IPS-NIHi7 (cell line): ENCODE data around the gene GART.
"Not testable (repeated sequence)": the region's sequence is repeated elsewhere in the genome, so short reads cannot be mapped to it uniquely, and the experiment has no call there.

Experiments used
- DNase-seq: peaks from one replicate; pipeline ENCODE4 v3.0.0; 2012; ENCODE audit warnings: mixed read lengths; ENCODE audit errors: extremely low spot score

Gene GART

GRCh38 chr21:33541756-33542639 is at the start of gene GART:
TSS of gene GART (minus strand) at chr21:33542117. CDS start at chr21:33539315, 2,802 bp downstream.
- peak; percentile 87 for DNase-seq

DNA sequence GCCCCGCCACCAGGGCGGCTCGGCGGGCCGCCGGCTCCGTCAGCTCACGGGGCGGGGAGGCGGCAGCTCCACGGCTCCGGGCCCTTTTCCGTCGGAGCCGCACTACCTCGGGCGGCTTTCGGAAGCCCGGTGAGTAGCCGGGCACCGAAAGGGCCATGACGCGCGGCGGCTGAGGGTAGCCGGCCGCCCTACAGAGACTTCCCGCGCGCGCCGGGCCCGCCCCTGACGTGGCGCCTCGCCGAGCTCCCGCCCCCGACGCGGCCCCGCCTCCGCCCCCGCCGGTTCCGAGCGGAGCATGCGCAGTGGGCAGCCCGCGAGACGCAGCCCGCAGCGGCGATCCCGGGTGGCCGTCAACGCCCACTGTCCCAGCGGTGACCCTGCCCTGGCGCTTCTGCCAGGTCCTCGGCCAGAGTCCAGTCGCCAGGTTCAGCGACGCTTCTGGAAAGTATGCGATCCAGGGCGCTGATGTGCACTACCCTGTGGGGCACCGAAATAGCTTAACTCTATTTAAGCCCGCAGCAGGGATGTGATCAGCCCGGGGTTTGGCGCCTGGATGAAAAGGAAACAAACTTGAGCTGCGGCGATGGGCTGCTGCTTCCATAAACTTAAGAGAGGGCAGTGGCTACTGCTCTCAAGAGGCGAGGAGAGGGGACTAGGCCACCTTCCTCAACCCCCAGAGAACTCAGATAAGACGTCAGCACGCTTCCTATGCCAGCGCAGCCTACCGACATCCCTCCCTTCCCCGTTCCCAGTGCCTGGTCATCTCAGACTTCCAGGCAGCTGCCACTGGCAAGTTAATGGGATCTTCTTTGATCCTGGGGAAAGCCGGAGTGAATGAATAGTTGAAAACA is 46.8 kb upstream of the GART start, which contains the start of gene DONSON:
Gene DONSON (minus strand): TSS at position 200 of the 851 bp plus-strand sequence. CDS start 43 bp downstream, at position 157.
- DNase-seq: peak; percentile 99

DNA sequence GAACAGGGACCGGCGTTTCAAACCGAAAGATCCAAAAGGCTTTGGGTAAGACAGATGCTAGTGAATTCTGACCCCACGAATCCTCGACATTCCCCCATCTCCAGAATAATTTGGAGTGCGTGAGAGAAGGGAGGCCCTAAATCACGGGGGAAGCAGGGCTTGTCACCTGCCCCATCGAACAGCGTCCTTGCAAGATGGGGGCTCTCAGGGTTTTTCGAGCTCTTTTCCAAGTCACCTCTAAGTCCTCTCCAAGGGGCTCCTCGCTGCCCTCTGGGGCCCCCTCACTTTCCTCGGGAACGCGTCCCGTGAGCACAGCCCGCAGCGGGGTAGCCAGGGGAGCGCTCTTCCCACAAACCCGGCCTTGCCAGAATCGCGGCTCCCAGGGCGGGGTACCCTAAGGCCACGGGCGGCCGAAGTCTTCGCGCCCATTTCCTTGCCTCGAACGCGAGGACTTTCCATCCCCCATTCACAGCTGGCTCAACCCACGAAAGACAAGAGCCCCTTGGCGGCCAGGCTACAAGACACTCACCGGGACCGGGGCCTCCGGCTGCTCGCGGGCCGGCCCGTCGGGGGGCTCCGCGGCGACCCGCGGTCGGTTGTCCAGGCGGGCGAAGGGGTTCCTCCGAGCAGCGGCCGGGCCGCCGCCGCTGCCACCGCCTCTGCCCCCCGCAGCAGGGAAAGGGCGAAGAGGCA is 46.0 kb upstream of the GART start:
- peak; percentile 26 for DNase-seq

DNA sequence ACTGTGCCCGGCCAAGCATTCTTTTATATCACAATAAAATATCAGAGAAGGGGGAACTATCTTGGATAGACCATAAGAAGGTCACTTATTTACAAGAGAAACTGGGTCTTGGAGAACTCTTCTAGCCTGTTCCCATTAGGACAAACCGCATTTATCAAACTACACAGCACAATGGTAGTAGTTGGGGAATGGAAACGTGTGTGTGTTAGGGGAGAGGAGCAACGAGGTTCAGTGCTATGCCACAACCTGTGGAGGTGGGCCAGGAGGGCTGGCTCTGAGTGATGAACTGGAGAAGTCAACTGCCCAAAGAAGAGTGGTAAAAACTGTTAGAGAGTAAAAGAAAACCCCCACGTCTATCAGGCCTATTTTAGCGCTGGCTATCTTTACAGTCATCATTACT is 45.0 kb upstream of the GART start:
- DNase-seq: no peak

GRCh38 chr21:33584455-33584854 is 42.5 kb upstream of the GART start:
- no peak for DNase-seq

DNA sequence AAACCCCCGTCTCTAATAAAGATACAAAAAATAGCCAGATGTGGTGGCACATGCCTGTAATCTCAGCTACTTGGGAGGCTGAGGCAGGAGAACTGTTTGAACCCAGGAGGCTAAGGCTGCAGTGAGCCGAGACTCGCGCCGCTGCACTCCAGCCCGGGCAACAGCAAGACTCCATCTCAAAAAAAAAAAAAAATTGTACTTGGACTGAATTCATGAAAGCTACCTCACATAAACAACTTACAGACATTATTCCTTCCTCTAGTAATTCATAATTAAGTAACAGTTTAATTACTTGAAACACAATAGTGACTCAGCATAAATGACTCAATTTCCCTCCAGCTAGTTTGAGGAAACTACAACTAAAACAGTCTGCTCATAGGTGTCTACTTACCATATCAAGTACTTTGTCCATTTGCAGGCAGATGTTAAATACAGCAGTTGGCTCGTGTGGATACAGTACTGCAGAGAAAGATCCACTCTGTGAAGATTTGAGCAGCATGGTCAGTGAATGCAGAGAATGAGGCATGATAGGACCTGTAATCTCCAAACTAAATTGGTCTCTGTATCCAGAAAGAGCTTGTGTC is 37.1 kb upstream of the GART start:
- DNase-seq: no peak

GRCh38 chr21:33578214-33578613 is 36.3 kb upstream of the GART start:
- no peak for DNase-seq

DNA sequence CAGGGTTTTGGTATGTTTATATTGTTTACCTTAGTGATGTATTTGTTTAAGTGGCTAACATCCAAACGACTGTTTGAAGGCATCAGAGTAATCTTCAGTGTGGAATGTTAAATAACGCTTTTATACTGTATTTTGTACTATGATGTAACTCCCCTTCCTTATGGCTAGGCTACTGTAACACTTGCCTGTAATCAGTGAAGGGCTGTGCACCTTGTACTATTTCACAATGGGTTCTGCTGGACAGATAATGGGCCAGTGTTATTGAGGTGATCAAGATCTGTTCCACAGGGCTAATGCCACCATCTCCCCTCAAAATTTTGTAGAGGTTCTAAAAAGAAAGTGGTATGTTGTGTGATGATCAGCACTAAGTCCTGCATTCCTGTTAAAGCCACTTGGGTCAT is 34.8 kb upstream of the GART start:
- DNase-seq: not testable (repeated sequence)

DNA sequence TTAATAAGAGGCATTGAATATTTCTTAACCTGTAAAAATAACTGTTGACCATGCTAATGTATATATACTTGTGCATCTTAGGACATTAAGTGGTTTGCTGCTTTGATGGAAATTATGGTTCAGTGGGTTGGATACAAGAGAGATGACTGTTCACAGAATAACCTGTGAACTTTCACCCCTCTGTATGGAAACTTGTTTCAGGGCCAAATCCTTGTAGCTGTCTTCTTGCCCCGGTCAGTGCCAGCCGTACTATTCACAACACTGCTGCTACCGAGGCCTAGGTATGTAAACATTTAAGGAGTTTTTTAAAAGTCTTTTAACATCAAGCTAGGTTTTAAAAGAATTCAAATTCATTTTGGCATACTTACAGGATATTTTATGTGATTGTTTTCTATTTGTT is 30.4 kb upstream of the GART start:
- DNase-seq: no peak

GRCh38 chr21:33569991-33570390 is 28.1 kb upstream of the GART start:
- no peak for DNase-seq

- no peak for DNase-seq
Measured at GRCh38 chr21:33568448-33568847, 26.5 kb upstream of the GART start.

- no peak for DNase-seq
Measured at GRCh38 chr21:33567914-33568313, 26.0 kb upstream of the GART start.

- DNase-seq: no peak
Measured at GRCh38 chr21:33566514-33566913, 24.6 kb upstream of the GART start.

GRCh38 chr21:33562389-33562788 is 20.5 kb upstream of the GART start:
- DNase-seq: no peak

- no peak for DNase-seq
Measured at GRCh38 chr21:33561373-33561772, 19.5 kb upstream of the GART start.

- DNase-seq: no peak
Measured at GRCh38 chr21:33560965-33561364, 19.0 kb upstream of the GART start.

GRCh38 chr21:33559813-33560212 is 17.9 kb upstream of the GART start:
- DNase-seq: no peak

- DNase-seq: no peak
Measured at GRCh38 chr21:33558777-33559421, 17.0 kb upstream of the GART start.

GRCh38 chr21:33557447-33557846 is 15.5 kb upstream of the GART start:
- no peak for DNase-seq

GRCh38 chr21:33554982-33555344 is 13.0 kb upstream of the GART start:
- DNase-seq: no peak
